Myocyte (in vitro differentiated cells): ENCODE data around the gene CITED2. TPM values are rescaled to one million over a fixed set of nuclear protein-coding genes. Genes with fewer than 3 reads are reported as not detected.
"Not testable (repeated sequence)": the region's sequence is repeated elsewhere in the genome, so short reads cannot be mapped to it uniquely, and the experiment has no call there.

Source experiments
- DNase-seq: peaks from one replicate; pipeline ENCODE4 v3.0.0-alpha.2; 2012; ENCODE audit warnings: low read depth
- total RNA-seq: library from RNA; depleted of rRNA; stranded (reverse); fragments of >200 nt; gene quantifications from 2 replicates; pipeline ENCODE4 v1.2.3, GENCODE V29; 2014

Gene CITED2
- total RNA-seq, 1 donor from 2014 or later: 218 TPM

GRCh38 chr6:139367810-139368351 is 6.6 kb downstream of the CITED2 start:
- DNase-seq: no peak

GRCh38 chr6:139364982-139365379 is 9.5 kb downstream of the CITED2 start:
- DNase-seq: no peak

- peak; percentile 74 for DNase-seq
Measured at GRCh38 chr6:139364302-139364981, 10.0 kb downstream of the CITED2 start.

GRCh38 chr6:139363797-139364196 is 10.7 kb downstream of the CITED2 start:
- DNase-seq: not testable (repeated sequence)

GRCh38 chr6:139363123-139363522 is 11.3 kb downstream of the CITED2 start:
- DNase-seq: not testable (repeated sequence)

- no peak for DNase-seq
Measured at GRCh38 chr6:139361211-139361610, 13.2 kb downstream of the CITED2 start.

- no peak for DNase-seq
Measured at GRCh38 chr6:139356924-139357323, 17.5 kb downstream of the CITED2 start.

GRCh38 chr6:139355777-139356445 is 18.5 kb downstream of the CITED2 start:
- DNase-seq: no peak

- DNase-seq: no peak
Measured at GRCh38 chr6:139355172-139355571, 19.3 kb downstream of the CITED2 start.

GRCh38 chr6:139354189-139354588 is 20.3 kb downstream of the CITED2 start:
- no peak for DNase-seq

- DNase-seq: no peak
Measured at GRCh38 chr6:139349464-139350020, 24.9 kb downstream of the CITED2 start.

- DNase-seq: no peak
Measured at GRCh38 chr6:139346392-139346791, 28.1 kb downstream of the CITED2 start.

- DNase-seq: no peak
Measured at GRCh38 chr6:139344186-139344963, 30.1 kb downstream of the CITED2 start.

- DNase-seq: peak; percentile 53
Measured at GRCh38 chr6:139343052-139343750, 31.2 kb downstream of the CITED2 start.

GRCh38 chr6:139341060-139341459 is 33.4 kb downstream of the CITED2 start:
- DNase-seq: no peak

- DNase-seq: peak; percentile 77
Measured at GRCh38 chr6:139338795-139339194, 35.7 kb downstream of the CITED2 start.

- DNase-seq: no peak
Measured at GRCh38 chr6:139337830-139338229, 36.6 kb downstream of the CITED2 start.

- no peak for DNase-seq
Measured at GRCh38 chr6:139337001-139337400, 37.4 kb downstream of the CITED2 start.

GRCh38 chr6:139336488-139336887 is 38.0 kb downstream of the CITED2 start:
- DNase-seq: no peak

GRCh38 chr6:139335447-139336210 is 38.8 kb downstream of the CITED2 start:
- no peak for DNase-seq
